HG02678 (cell line): Measurements from ENCODE around the gene DPEP2.
"Not testable (repeated sequence)": the region's sequence is repeated elsewhere in the genome, so short reads cannot be mapped to it uniquely, and the experiment has no call there.

Experiments
- ATAC-seq: cut with Tn5 transposase; IDR thresholded peaks from one replicate; pipeline ENCODE4 v1.9.1; 2021; ENCODE audit warnings: mild to moderate bottlenecking, moderate library complexity; ENCODE audit not compliant: unreplicated experiment

Gene DPEP2

GRCh38 chr16:67998779-67999688 lies at the start of gene DPEP2:
DPEP2 (minus strand) TSS chr16:67999484; CDS start chr16:67993212, 6,272 bp downstream.
- ATAC-seq, result not testable (repeated sequence)

- ATAC-seq, result no peak
Measured at GRCh38 chr16:68047987-68048386, 48.7 kb upstream of the DPEP2 start.

GRCh38 chr16:68046106-68046505 lies 46.8 kb upstream of the DPEP2 start:
- no peak for ATAC-seq

- no peak for ATAC-seq
Measured at GRCh38 chr16:68041783-68042182, 42.5 kb upstream of the DPEP2 start.

GRCh38 chr16:68040506-68041288 lies 41.4 kb upstream of the DPEP2 start:
- ATAC-seq, result peak; percentile 73

- no peak for ATAC-seq
Measured at GRCh38 chr16:68037841-68038597, 38.7 kb upstream of the DPEP2 start.

GRCh38 chr16:68035227-68035626 lies 35.9 kb upstream of the DPEP2 start:
- ATAC-seq, result no peak

- no peak for ATAC-seq
Measured at GRCh38 chr16:68033101-68033500, 33.8 kb upstream of the DPEP2 start.

- ATAC-seq, result no peak
Measured at GRCh38 chr16:68031951-68032350, 32.7 kb upstream of the DPEP2 start.

- ATAC-seq, result not testable (repeated sequence)
Measured at GRCh38 chr16:68030108-68030507, 30.8 kb upstream of the DPEP2 start.

- ATAC-seq, result no peak
Measured at GRCh38 chr16:68028996-68029395, 29.7 kb upstream of the DPEP2 start.

- peak; percentile 88 for ATAC-seq
Measured at GRCh38 chr16:68022728-68023537, 23.6 kb upstream of the DPEP2 start, which contains the start of the genes DDX28 and DUS2. DDX28 (minus strand) TSS chr16:68023232; CDS start chr16:68023202, 30 bp downstream. DUS2 (plus strand) TSS chr16:68023284; CDS start chr16:68038024, 14,740 bp downstream.

GRCh38 chr16:68022278-68022727 lies 23.0 kb upstream of the DPEP2 start:
- peak; percentile 8 for ATAC-seq

GRCh38 chr16:68021490-68021889 lies 22.2 kb upstream of the DPEP2 start:
- no peak for ATAC-seq

- no peak for ATAC-seq
Measured at GRCh38 chr16:68019167-68019680, 19.9 kb upstream of the DPEP2 start.

GRCh38 chr16:68015681-68016080 lies 16.4 kb upstream of the DPEP2 start, which contains the start of gene DPEP2NB:
DPEP2NB (minus strand) TSS chr16:68015911; CDS start chr16:68015770, 141 bp downstream.
- no peak for ATAC-seq

GRCh38 chr16:68013440-68013839 lies 14.2 kb upstream of the DPEP2 start:
- ATAC-seq, result no peak

- not testable (repeated sequence) for ATAC-seq
Measured at GRCh38 chr16:68009872-68010271, 10.6 kb upstream of the DPEP2 start.

GRCh38 chr16:68009157-68009735 lies 10.0 kb upstream of the DPEP2 start:
- no peak for ATAC-seq
